HG03439 (cell line): Measurements from ENCODE around the gene ACVR2A.

ENCODE experiments used
- ATAC-seq: cut with Tn5 transposase; IDR thresholded peaks from one replicate; pipeline ENCODE4 v1.9.1; 2021; ENCODE audit warnings: mild to moderate bottlenecking, moderate library complexity; ENCODE audit not compliant: unreplicated experiment

ACVR2A gene

DNA sequence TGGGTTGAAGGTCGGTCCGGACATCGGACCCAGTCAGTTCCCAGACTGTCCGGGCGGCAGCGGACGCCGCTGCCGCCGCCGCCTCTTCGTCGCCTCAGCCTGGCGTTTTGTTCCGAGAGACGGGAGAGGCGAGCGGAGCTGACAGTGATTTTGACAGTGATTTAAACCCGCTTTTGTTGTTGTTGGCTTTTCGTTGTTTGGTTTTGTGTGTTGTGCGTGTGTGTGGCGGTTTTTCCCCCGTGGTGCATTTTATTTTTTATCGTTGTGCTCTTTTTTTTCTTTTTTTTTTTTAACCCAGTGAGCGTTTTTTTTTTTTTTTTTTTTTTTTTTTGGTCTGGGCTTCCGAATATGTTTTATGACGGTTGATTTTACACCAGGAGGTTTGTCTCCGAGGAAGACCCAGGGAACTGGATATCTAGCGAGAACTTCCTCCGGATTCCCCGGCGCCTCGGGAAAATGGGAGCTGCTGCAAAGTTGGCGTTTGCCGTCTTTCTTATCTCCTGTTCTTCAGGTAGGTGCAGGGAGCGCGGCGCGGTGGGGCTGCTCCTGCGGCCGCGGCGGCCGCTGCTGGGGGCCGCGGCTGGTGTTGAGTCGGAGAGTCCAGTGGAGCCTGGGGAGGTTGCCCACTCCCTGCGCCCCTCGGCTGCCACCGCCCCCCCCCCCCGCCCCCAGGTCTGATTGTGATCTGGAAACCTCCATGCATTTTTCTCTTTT lies at the start of gene ACVR2A:
TSS of gene ACVR2A (plus strand) at position 333 of the 714 bp plus-strand sequence. CDS start at position 457, 124 bp downstream.
- peak; percentile 47 for ATAC-seq

DNA sequence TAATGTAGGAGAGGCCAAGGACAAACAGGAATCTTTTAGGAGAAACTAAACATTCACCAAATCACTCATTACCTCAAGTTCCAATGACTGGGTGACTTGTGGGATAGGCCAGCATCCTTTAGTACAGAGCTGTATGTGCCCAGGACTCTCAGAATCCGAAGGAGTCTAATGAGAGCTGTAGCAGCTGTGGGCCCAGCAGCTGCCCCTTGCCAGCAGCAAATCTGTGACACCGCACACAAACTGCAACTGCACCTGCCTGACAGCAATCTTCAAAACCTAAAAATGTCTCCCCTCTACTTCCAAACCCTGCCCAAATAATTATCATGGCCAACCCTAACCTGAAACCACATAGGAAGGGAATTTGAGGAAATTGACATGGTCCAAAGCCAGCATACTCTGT lies 44.5 kb upstream of the ACVR2A start:
- ATAC-seq = no peak

GRCh38 chr2:147806846-147807245 lies 38.0 kb upstream of the ACVR2A start:
- ATAC-seq = no peak

DNA sequence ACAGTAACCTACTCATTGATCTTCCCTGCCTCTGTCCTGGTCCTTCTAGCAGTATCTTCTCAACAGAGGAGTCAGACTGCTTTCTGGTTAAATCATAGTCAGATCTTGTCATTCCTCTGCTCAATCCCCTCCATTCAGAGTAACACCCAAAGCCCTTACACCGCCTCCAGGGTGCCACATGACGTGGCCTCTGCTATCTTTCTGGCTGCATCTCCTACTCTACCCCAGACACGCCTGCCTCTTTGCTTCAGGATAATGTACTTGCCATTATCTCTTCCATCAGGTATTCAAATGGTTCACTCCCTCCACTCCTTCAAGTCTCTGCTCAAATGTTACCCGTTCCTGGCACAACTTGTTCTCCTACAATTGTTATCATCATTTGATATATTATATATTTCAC lies 36.3 kb upstream of the ACVR2A start:
- ATAC-seq = no peak

DNA sequence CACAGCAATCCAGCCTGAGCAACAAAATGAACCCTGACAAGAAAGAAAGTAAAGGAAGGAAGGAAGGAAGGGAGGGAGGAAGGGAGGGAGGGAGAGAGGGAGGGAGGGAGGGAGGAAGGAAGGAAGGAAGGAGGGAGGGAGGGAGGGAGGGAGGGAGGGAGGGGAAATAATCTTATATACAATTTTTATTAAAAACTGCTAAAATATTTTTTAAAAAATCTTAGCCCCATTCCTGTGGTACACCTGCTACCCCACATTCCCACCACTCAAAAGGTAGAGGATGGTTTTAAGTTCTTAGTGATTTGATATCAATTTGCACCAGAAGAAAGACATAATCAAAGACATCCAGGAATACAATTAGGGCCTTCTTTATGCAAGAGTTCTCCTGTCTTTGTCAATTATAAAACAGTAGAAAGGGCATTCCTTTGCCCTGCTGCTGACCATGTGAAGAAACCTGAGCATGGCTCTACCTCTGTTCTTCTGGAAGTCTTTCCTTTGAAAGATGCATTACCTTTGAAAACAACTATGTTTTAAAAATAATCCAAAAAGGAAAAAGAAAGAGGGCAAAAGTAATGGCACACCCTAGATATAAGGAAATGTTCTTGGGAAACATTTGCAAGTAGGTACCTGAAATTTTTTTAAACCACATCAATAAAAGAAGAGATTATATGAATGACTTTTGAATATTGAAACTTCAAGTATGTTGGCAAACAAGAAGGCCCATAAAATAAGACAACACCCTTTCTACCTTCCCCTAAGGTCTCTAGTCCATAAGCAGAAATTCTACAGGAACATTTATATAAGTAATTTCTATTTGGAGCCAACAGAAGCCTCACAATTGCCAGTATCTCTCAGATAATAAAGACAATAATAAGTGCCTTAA lies 33.7 kb upstream of the ACVR2A start:
- ATAC-seq = no peak

DNA sequence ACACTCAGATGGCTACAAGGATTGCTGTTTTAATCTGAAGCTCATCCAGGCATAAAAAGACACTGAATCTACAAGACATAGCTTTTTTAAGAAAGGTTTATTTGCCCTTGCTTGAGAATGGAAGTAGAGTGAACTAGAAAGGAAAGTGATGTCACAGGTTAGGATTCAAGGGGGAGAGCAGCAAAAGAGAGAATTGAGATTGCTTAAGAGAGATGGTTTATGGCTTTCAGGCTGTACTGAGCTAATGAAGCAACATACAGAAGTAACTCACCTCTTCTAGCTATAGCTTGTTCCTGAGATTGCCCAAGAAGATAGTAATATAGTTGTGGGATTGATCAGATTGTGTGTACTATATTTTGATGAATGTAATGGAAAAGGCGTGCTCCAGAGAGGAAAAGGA lies 26.1 kb upstream of the ACVR2A start:
- ATAC-seq = no peak

GRCh38 chr2:147824620-147825019 lies 20.2 kb upstream of the ACVR2A start:
- no peak for ATAC-seq

GRCh38 chr2:147826278-147827087 lies 18.3 kb upstream of the ACVR2A start:
- no peak for ATAC-seq

DNA sequence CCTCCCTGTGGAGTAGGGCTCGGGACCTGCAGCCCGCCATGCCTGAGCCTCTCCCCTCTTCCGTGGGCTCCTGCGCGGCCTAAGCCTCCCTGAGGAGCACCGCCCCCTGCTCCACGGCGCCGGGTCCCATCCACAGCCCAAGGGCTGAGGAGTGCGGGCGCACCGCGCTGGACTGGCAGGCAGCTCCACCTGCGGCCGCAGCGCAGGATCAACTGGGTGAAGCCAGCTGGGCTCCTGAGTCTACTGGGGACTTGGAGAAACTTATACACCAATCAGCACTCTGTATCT lies 17.8 kb upstream of the ACVR2A start:
- ATAC-seq = no peak

GRCh38 chr2:147829106-147829505 lies 15.7 kb upstream of the ACVR2A start:
- no peak for ATAC-seq

DNA sequence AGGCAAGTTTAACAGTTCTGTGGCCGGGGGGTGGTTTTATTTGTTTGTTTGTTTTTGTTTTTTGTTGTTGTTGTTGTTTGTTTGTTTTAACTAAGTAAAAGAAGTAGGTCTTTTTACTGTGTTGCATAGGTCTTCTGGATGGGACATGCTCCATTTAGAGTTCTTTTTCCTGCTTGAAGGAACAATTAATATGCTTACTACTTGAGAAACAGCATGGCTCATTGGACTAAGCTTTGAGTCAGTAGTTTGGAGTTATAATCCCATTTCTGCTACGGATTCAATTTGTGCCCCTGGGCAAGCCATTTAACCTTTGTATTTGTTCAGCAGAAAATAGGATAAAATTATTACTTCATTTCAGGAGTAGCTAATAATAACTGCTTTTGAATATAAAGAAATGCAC lies 8.7 kb upstream of the ACVR2A start:
- ATAC-seq = no peak

- no peak for ATAC-seq
Measured at GRCh38 chr2:147843391-147843863, 1.4 kb upstream of the ACVR2A start.

DNA sequence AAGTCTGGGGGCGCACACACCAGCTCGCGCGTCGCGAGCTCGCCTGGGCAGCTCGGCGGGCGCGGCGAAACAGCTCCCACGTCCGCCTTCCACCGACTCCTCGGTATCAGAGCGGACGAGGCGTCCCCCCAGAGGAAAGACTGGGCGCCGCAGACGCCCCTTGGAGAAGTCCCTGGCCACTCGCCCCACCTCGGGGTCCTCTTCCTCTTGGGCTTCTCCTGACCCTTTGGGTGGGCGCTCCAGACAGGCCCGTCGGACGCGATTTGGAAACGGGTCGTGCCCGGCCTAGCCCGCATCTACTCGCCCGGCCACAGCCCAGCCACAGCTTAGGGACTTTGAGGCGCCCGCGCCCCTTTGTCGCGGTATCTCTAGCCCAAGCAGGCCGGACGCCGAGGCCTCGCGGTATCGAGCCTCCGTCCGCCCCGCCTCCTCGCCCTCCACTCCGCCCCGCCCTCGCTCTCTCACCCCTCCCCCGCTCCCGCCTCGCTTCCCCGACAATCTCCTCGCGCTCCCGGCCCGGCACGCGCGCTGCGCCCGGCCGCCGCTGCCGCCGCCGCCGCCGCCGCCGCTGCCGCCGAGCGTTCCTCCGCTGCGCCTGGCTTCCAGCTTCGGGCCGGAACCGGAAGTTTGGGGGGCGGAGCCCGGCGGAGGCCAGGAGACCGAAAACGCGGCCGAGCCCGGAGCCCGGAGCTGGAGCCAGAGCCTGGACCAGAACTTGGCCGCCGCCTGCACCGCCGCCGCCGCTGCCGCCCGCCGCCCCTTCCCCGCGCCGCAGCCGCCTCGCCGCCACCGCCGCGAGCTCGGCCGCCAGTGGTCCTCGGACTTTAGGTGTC lies 749 bp upstream of the ACVR2A start:
- peak; percentile 88 for ATAC-seq

DNA sequence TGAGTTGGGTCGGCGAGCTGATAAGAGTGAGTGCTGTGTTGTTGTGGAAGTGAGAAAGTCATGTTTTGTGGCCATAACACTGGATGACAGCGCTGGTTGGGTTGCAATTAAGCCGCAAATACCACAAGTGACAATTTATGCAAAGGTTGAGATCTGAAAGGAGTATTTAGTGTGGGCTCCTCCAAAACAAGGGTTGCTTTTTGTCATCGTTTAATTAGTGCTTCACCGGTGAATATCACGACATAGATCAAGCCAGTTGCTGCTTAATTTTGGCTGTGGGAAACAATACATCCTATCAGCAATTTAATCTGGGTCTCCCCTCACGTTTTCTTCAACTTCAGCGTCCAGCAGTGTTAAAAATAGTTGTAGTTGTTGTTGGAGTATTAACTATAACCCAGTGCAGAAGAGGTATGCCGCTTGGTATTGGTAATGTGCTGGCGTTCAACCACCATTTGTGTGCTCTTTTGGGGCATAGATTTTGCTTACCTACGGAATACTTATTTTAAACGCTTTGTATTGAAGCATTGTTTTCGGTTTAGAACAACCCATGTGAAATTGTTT lies 662 bp downstream of the ACVR2A start:
- ATAC-seq = peak; percentile 63

GRCh38 chr2:147846412-147847081 lies 1.7 kb downstream of the ACVR2A start:
- no peak for ATAC-seq

- ATAC-seq = no peak
Measured at GRCh38 chr2:147847746-147848391, 3.0 kb downstream of the ACVR2A start.

- no peak for ATAC-seq
Measured at GRCh38 chr2:147850838-147851237, 6.0 kb downstream of the ACVR2A start.

- no peak for ATAC-seq
Measured at GRCh38 chr2:147851244-147851930, 6.6 kb downstream of the ACVR2A start.
